HepG2 (cell line): ENCODE results near the gene B4GALT3. TPM values are rescaled to one million over a fixed set of nuclear protein-coding genes. Genes with fewer than 3 reads are reported as not detected.
A peak's percentile ranks its signal among the peaks of the same experiment; 100 is the strongest.

ENCODE experiments used
- GRHL1 ChIP-seq: sonication (generic); formaldehyde crosslinking; conservative IDR thresholded peaks from 2 replicates; pipeline ENCODE4 v1.8.0; 2022; ENCODE audit warnings: missing genetic modification reagents
- MBD4 ChIP-seq: IDR thresholded peaks from 2 replicates; pipeline ENCODE4 v1.6.1; 2012; ENCODE audit warnings: low read length, inconsistent platforms, borderline replicate concordance
- MXD1 ChIP-seq: sonication (generic); formaldehyde crosslinking; IDR thresholded peaks from 2 replicates; pipeline ENCODE4 v1.4.0; 2020; ENCODE audit warnings: mild to moderate bottlenecking, missing genetic modification reagents
- PATZ1 ChIP-seq: sonication (generic); formaldehyde crosslinking; IDR thresholded peaks from 2 replicates; pipeline ENCODE4 v1.4.0; 2020; ENCODE audit warnings: missing genetic modification reagents
- THRA ChIP-seq: sonication (generic); formaldehyde crosslinking; IDR thresholded peaks from 2 replicates; pipeline ENCODE4 v1.4.0; 2020; ENCODE audit warnings: missing genetic modification reagents, borderline replicate concordance
- YEATS4 ChIP-seq: sonication (generic); formaldehyde crosslinking; IDR thresholded peaks from 2 replicates; pipeline ENCODE4 v1.4.0; 2020; ENCODE audit warnings: missing genetic modification reagents, borderline replicate concordance
- YY1 ChIP-seq: IDR thresholded peaks from 2 replicates; pipeline ENCODE4 v1.6.1; 2011; ENCODE audit warnings: low read length, low read depth, moderate library complexity, mild to moderate bottlenecking; ENCODE audit not compliant: insufficient read depth, insufficient replicate concordance
- ZNF136 ChIP-seq: sonication (generic); formaldehyde crosslinking; IDR thresholded peaks from 2 replicates; pipeline ENCODE4 v1.8.1; 2022; ENCODE audit warnings: low read depth, mild to moderate bottlenecking, moderate library complexity, missing genetic modification reagents
- ZNF251 ChIP-seq: sonication (generic); formaldehyde crosslinking; IDR thresholded peaks from 2 replicates; pipeline ENCODE4 v1.9.0; 2021; ENCODE audit warnings: mild to moderate bottlenecking, missing genetic modification reagents
- ZNF333 ChIP-seq: sonication (generic); formaldehyde crosslinking; IDR thresholded peaks from 2 replicates; pipeline ENCODE4 v1.4.0; 2020; ENCODE audit warnings: mild to moderate bottlenecking, missing genetic modification reagents, borderline replicate concordance
- ZNF530 ChIP-seq: sonication (generic); formaldehyde crosslinking; IDR thresholded peaks from 2 replicates; pipeline ENCODE4 v1.5.0; 2020; ENCODE audit warnings: low read depth, mild to moderate bottlenecking, missing genetic modification reagents
- ZNF782 ChIP-seq: sonication (generic); formaldehyde crosslinking; IDR thresholded peaks from 2 replicates; pipeline ENCODE4 v1.4.0; 2020; ENCODE audit warnings: missing genetic modification reagents, mild to moderate bottlenecking, borderline replicate concordance
- ZNF891 ChIP-seq: sonication (generic); formaldehyde crosslinking; IDR thresholded peaks from 2 replicates; pipeline ENCODE4 v1.5.0; 2020; ENCODE audit warnings: mild to moderate bottlenecking, missing genetic modification reagents
- ZSCAN20 ChIP-seq: sonication (generic); formaldehyde crosslinking; IDR thresholded peaks from 2 replicates; pipeline ENCODE4 v1.4.0; 2020; ENCODE audit warnings: missing genetic modification reagents, mild to moderate bottlenecking, borderline replicate concordance
- polyA plus RNA-seq, 8 experiments: library from polyadenylated mRNA; depleted of rRNA in 3 of 8; stranded (reverse) in 7 of 8; unstranded in 1 of 8; fragments of >200 nt; fragmentation: Illumina TruSeq in 4 of 8; extraction: Trizol in 4 of 8; gene quantifications; 2 replicates each; pipeline versions ENCODE4 v1.2.1 to v1.2.3, GENCODE V29; 2011 to 2016; ENCODE audit warnings: low read depth in 4 of 8, missing spikeins in 1 of 8, mixed read lengths in 1 of 8; ENCODE audit not compliant: insufficient read depth in 1 of 8
- total RNA-seq, 5 experiments: library from RNA; depleted of rRNA; stranded (reverse); fragments of >200 nt; fragmentation: Illumina TruSeq; extraction: Trizol; gene quantifications; 2 replicates each; pipeline ENCODE4 v1.2.3, GENCODE V29; 2016; ENCODE audit warnings: low read depth in 1 of 5
- TF ChIP-seq, protein P1 (sequence below): sonication (generic); formaldehyde crosslinking; IDR thresholded peaks from 2 replicates; pipeline ENCODE4 v1.4.0; 2020; ENCODE audit warnings: missing genetic modification reagents
- TF ChIP-seq, protein P2 (sequence below): sonication (generic); formaldehyde crosslinking; IDR thresholded peaks from 2 replicates; pipeline ENCODE4 v1.4.0; 2020; ENCODE audit warnings: missing genetic modification reagents

B4GALT3 gene
- total and polyA plus RNA-seq, 2 of the 13 experiments (the other 11 are each of a cell fraction or from before 2014, with no cell fraction given), result 35.6 to 40.4 TPM

GRCh38 chr1:161222175-161223019 is 45.1 kb upstream of the B4GALT3 start (continued):
- TF ChIP-seq PATZ1 (CRISPR knock-in tag), result 0 out of 2 replicates have a peak, but pooled peaks have one; percentile 1
- TF ChIP-seq ZSCAN20 (CRISPR knock-in tag), result no peak
- TF ChIP-seq THRA (CRISPR knock-in tag), result no peak
- TF ChIP-seq, protein P1, sequence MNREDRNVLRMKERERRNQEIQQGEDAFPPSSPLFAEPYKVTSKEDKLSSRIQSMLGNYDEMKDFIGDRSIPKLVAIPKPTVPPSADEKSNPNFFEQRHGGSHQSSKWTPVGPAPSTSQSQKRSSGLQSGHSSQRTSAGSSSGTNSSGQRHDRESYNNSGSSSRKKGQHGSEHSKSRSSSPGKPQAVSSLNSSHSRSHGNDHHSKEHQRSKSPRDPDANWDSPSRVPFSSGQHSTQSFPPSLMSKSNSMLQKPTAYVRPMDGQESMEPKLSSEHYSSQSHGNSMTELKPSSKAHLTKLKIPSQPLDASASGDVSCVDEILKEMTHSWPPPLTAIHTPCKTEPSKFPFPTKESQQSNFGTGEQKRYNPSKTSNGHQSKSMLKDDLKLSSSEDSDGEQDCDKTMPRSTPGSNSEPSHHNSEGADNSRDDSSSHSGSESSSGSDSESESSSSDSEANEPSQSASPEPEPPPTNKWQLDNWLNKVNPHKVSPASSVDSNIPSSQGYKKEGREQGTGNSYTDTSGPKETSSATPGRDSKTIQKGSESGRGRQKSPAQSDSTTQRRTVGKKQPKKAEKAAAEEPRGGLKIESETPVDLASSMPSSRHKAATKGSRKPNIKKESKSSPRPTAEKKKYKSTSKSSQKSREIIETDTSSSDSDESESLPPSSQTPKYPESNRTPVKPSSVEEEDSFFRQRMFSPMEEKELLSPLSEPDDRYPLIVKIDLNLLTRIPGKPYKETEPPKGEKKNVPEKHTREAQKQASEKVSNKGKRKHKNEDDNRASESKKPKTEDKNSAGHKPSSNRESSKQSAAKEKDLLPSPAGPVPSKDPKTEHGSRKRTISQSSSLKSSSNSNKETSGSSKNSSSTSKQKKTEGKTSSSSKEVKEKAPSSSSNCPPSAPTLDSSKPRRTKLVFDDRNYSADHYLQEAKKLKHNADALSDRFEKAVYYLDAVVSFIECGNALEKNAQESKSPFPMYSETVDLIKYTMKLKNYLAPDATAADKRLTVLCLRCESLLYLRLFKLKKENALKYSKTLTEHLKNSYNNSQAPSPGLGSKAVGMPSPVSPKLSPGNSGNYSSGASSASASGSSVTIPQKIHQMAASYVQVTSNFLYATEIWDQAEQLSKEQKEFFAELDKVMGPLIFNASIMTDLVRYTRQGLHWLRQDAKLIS, result peak; percentile 77; the same call in 1 of the 2 replicates
- TF ChIP-seq ZNF782 (CRISPR knock-in tag), result no peak
- TF ChIP-seq MXD1 (CRISPR knock-in tag), result 0 out of 2 replicates have a peak, but pooled peaks have one; percentile 39
- no peak for TF ChIP-seq YY1
- TF ChIP-seq, protein P2, sequence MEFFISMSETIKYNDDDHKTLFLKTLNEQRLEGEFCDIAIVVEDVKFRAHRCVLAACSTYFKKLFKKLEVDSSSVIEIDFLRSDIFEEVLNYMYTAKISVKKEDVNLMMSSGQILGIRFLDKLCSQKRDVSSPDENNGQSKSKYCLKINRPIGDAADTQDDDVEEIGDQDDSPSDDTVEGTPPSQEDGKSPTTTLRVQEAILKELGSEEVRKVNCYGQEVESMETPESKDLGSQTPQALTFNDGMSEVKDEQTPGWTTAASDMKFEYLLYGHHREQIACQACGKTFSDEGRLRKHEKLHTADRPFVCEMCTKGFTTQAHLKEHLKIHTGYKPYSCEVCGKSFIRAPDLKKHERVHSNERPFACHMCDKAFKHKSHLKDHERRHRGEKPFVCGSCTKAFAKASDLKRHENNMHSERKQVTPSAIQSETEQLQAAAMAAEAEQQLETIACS (CRISPR knock-in tag), result no peak
- no peak for TF ChIP-seq ZNF136
- TF ChIP-seq ZNF333 (CRISPR knock-in tag), result 0 out of 2 replicates have a peak, but pooled peaks have one; percentile 38
- no peak for TF ChIP-seq ZNF251 (CRISPR knock-in tag)
- TF ChIP-seq MBD4, result no peak
- TF ChIP-seq YEATS4 (CRISPR knock-in tag), result peak; percentile 40
- no peak for TF ChIP-seq GRHL1
- no peak for TF ChIP-seq ZNF530 (CRISPR knock-in tag)
- no peak for TF ChIP-seq ZNF891 (CRISPR knock-in tag)
